ENCODE data around the gene DLX3.
A peak's percentile ranks its signal among the peaks of the same experiment; 100 is the strongest.

- TF ChIP-seq TAF1 (IDR thresholded peaks at IDR 0.05; ENCODE audit: low read depth) (no peak), ZBTB7A (IDR thresholded peaks at IDR 0.05; ENCODE audit: low read depth) (no peak), NFIC (IDR thresholded peaks at IDR 0.05) (no peak), EGR1 (IDR thresholded peaks at IDR 0.05) (no peak), MAX (IDR thresholded peaks at IDR 0.05) (peak; percentile 35; the same call in 1 of the 2 replicates), TCF12 (IDR thresholded peaks at IDR 0.05; ENCODE audit: low read depth) (no peak), CREB1 (IDR thresholded peaks at IDR 0.05; ENCODE audit: low read depth) (no peak)
These were observed 31.8 kb upstream of the DLX3 start for GRCh38 chr17:50026837-50027171.

All from Ishikawa (cell line).